DND-41 (cell line): Measurements from ENCODE around the gene TEX22.

Experiments
- ATAC-seq: fragments of 200-7000 bp; cut with Tn5 transposase; 3 replicates; pipeline ENCODE4 v1.9.1; 2021; ENCODE audit warnings: low read depth; ENCODE audit not compliant: insufficient read depth
- DNase-seq: peaks from one replicate; pipeline ENCODE4 v3.0.0-alpha.2; 2020
- H2AFZ ChIP-seq: 2 replicates; pipeline ENCODE4 v1.6.0; 2012; ENCODE audit warnings: low read depth, low read length
- H3K27ac ChIP-seq: 2 replicates; pipeline ENCODE4 v1.5.1; 2012; ENCODE audit warnings: low read length, inconsistent platforms
- H3K27me3 ChIP-seq: fragments of 200-600 bp; sonication (generic); 2 replicates; pipeline ENCODE4 v1.6.0; 2012; ENCODE audit warnings: low read length, mild to moderate bottlenecking, inconsistent platforms; ENCODE audit not compliant: insufficient read depth, poor library complexity
- H3K36me3 ChIP-seq: 2 replicates; pipeline ENCODE4 v1.5.1; 2012; ENCODE audit warnings: low read length, inconsistent platforms; ENCODE audit not compliant: insufficient read depth
- H3K4me1 ChIP-seq: 2 replicates; pipeline ENCODE4 v1.5.1; 2012; ENCODE audit warnings: mild to moderate bottlenecking, low read length; ENCODE audit not compliant: insufficient read depth
- H3K4me2 ChIP-seq: 2 replicates; pipeline ENCODE4 v1.6.0; 2012; ENCODE audit warnings: mild to moderate bottlenecking, moderate library complexity, low read length, inconsistent platforms; ENCODE audit not compliant: insufficient read depth
- H3K4me3 ChIP-seq, 2 experiments: fragments of 200-600 bp in 1 of 2; shearing (Covaris generic) in 1 of 2; 2 replicates each; pipeline ENCODE4 v1.5.1; 2012 to 2016; ENCODE audit warnings: inconsistent platforms in 2 of 2, low read length in 2 of 2, mild to moderate bottlenecking in 2 of 2, low read depth in 1 of 2, moderate library complexity in 1 of 2
- H3K79me2 ChIP-seq: 2 replicates; pipeline ENCODE4 v1.6.0; 2012; ENCODE audit warnings: low read length, inconsistent platforms; ENCODE audit not compliant: insufficient read depth
- H3K9ac ChIP-seq: 2 replicates; pipeline ENCODE4 v1.6.0; 2012; ENCODE audit warnings: low read depth, mild to moderate bottlenecking, inconsistent platforms, low read length, moderate library complexity
- H3K9me3 ChIP-seq: 2 replicates; pipeline ENCODE4 v1.5.1; 2012; ENCODE audit warnings: low read length, moderate library complexity, mild to moderate bottlenecking, inconsistent platforms; ENCODE audit not compliant: insufficient read depth, severe bottlenecking
- H4K20me1 ChIP-seq: 2 replicates; pipeline ENCODE4 v1.6.0; 2012; ENCODE audit warnings: low read length; ENCODE audit not compliant: insufficient read depth
- CTCF ChIP-seq: IDR thresholded peaks from 2 replicates; pipeline ENCODE4 v1.5.1; 2012; ENCODE audit warnings: borderline replicate concordance, low read length, moderate library complexity, mild to moderate bottlenecking; ENCODE audit not compliant: poor library complexity, severe bottlenecking; ENCODE audit errors: extremely low read depth
- EZH2 ChIP-seq: IDR thresholded peaks from 3 replicates; pipeline ENCODE4 v1.6.1; 2012; ENCODE audit warnings: borderline replicate concordance, low read depth, mild to moderate bottlenecking, moderate library complexity, low read length, inconsistent platforms; ENCODE audit not compliant: severe bottlenecking

The TEX22 gene

GRCh38 chr14:105458571-105458970 lies 60.2 kb downstream of the TEX22 start:
- peaks cover 14% of the 10 kb centered on the region; the same call in 1 of the 2 replicates for H3K79me2 ChIP-seq
- H3K9ac ChIP-seq = no peak overlapping the region
- H3K4me2 ChIP-seq = no peak overlapping the region
- H3K36me3 ChIP-seq = peaks cover 77% of the 10 kb centered on the region
- peaks cover 38% of the 10 kb centered on the region for H4K20me1 ChIP-seq
- TF ChIP-seq CTCF (no peak), EZH2 (no peak)
- no peaks in the 10 kb centered on the region for H3K27me3 ChIP-seq
- no peak overlapping the region for H2AFZ ChIP-seq
- no peaks in the 10 kb centered on the region for H3K9me3 ChIP-seq
- no peak overlapping the region for H3K4me3 ChIP-seq
- ATAC-seq (no peak), DNase-seq (no peak)
- no peaks in the 10 kb centered on the region for H3K4me1 ChIP-seq
- H3K27ac ChIP-seq = no peak overlapping the region

- Histone ChIP-seq H3K27ac (no peak overlapping the region), H3K36me3 (peaks cover 79% of the 10 kb centered on the region), H3K79me2 (peaks cover 12% of the 10 kb centered on the region; the same call in 1 of the 2 replicates), H3K4me3 (no peak overlapping the region), H3K9me3 (no peaks in the 10 kb centered on the region), H4K20me1 (peaks cover 39% of the 10 kb centered on the region), H3K27me3 (no peaks in the 10 kb centered on the region), H3K9ac (no peak overlapping the region), H2AFZ (no peak overlapping the region), H3K4me2 (no peak overlapping the region), H3K4me1 (no peaks in the 10 kb centered on the region)
- ATAC-seq (no peak), DNase-seq (no peak)
- no peak for TF ChIP-seq EZH2
These were observed 61.8 kb downstream of the TEX22 start for GRCh38 chr14:105460116-105460515.

- Histone ChIP-seq H3K9me3 (no peaks in the 10 kb centered on the region), H3K4me2 (no peak overlapping the region), H2AFZ (no peak overlapping the region), H3K27ac (no peak overlapping the region), H3K36me3 (peaks cover 79% of the 10 kb centered on the region), H4K20me1 (peaks cover 39% of the 10 kb centered on the region), H3K27me3 (no peaks in the 10 kb centered on the region), H3K4me3 (no peak overlapping the region), H3K9ac (no peak overlapping the region), H3K79me2 (peaks cover 12% of the 10 kb centered on the region; the same call in 1 of the 2 replicates), H3K4me1 (no peaks in the 10 kb centered on the region)
- DNase-seq = no peak
- no peak for ATAC-seq
- no peak for TF ChIP-seq CTCF
- no peak for TF ChIP-seq EZH2
These were observed 62.3 kb downstream of the TEX22 start for GRCh38 chr14:105460616-105461015.

GRCh38 chr14:105461903-105462302 lies 63.6 kb downstream of the TEX22 start:
- Histone ChIP-seq H3K27ac (no peak overlapping the region), H4K20me1 (peaks cover 36% of the 10 kb centered on the region), H3K9ac (no peak overlapping the region), H3K27me3 (no peaks in the 10 kb centered on the region), H3K36me3 (peaks cover 79% of the 10 kb centered on the region), H2AFZ (no peak overlapping the region), H3K79me2 (peaks cover 5% of the 10 kb centered on the region; the same call in 1 of the 2 replicates), H3K4me2 (no peak overlapping the region), H3K4me3 (no peak overlapping the region), H3K9me3 (no peaks in the 10 kb centered on the region), H3K4me1 (no peaks in the 10 kb centered on the region)
- ATAC-seq (no peak), DNase-seq (no peak)
- no peak for TF ChIP-seq CTCF
- TF ChIP-seq EZH2 = no peak
